GM12891 (cell line): Measurements from ENCODE around the gene FXR1.

ENCODE experiments used
- POLR2A ChIP-seq: IDR thresholded peaks from 2 replicates; pipeline ENCODE4 v1.6.1; 2011; ENCODE audit warnings: low read depth, low read length, control low read depth
- POLR2AphosphoS5 ChIP-seq: IDR thresholded peaks from 2 replicates; pipeline ENCODE4 v1.6.1; 2011; ENCODE audit warnings: low read depth, low read length, control low read depth
- POU2F2 ChIP-seq: IDR thresholded peaks from 2 replicates; pipeline ENCODE4 v1.6.1; 2011; ENCODE audit warnings: low read depth, mild to moderate bottlenecking, control low read depth, low read length, moderate library complexity
- SPI1 ChIP-seq: IDR thresholded peaks from 2 replicates; pipeline ENCODE4 v1.6.1; 2011; ENCODE audit warnings: low read depth, low read length, control low read depth
- TAF1 ChIP-seq: IDR thresholded peaks from 2 replicates; pipeline ENCODE4 v1.6.1; 2011; ENCODE audit warnings: low read depth, low read length, control low read depth

DNA sequence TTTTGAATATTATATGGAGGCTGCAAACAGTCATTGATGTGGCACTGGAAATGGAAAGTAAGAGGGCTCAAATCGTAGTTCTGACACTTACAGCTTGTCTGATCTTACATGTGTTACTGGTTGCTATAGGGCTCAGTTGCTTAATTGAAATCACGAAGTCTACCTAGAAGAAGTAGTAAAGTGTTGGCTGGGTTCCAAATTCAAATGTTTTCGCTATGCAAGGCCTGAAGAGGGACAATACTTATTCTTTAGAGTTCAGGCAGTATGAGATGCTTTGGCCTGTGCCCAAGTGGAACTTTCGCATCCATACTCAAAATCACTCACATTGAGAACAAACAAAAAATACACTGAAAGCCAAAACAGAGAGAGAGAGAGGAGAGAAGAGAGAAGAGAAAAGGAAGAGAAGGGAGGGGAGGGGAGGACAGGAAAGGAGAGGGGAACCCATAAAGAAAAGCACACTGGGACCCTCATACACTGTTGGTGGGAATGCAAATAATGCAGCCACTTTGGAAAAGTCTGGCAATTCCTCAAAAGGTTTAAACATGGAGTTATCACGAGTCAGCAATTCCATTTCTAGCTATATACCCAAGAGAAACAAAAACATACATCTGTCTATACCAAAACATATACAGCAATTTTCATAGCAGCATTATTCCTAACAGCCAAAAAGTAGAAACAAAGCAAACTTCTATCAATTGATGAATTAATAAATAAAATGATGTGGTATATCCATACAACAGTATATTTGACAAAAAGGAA lies 2.9 kb upstream of the FXR1 start:
- TF ChIP-seq POLR2A = no peak
- no peak for TF ChIP-seq TAF1
- no peak for TF ChIP-seq POLR2AphosphoS5
- no peak for TF ChIP-seq POU2F2
- TF ChIP-seq SPI1 = no peak
